Astrocyte (in vitro differentiated cells and primary cell): ENCODE results near the gene MAVS. TPM values are rescaled to one million over a fixed set of nuclear protein-coding genes. Genes with fewer than 3 reads are reported as not detected.

Source experiments
- DNase-seq: peaks from one replicate; pipeline ENCODE4 v3.0.0-alpha.2; 2010; ENCODE audit warnings: low read depth
- FAIRE-seq: peaks from 2 replicates; lab custom pipeline; 2011; peaks lifted over from hg19 to GRCh38; lab: Jason Lieb, UNC
- H2AFZ ChIP-seq: 2 replicates; pipeline ENCODE4 v1.6.0; 2012; ENCODE audit warnings: low read depth, low read length, inconsistent platforms
- H3K27ac ChIP-seq: 2 replicates; pipeline ENCODE4 v1.5.1; 2011; ENCODE audit warnings: low read depth, low read length, inconsistent platforms
- H3K27me3 ChIP-seq: 2 replicates; pipeline ENCODE4 v1.6.0; 2011; ENCODE audit warnings: low read length, inconsistent platforms; ENCODE audit not compliant: insufficient read depth
- H3K36me3 ChIP-seq: 2 replicates; pipeline ENCODE4 v1.5.1; 2011; ENCODE audit warnings: low read length, inconsistent platforms; ENCODE audit not compliant: insufficient read depth
- H3K4me1 ChIP-seq: 2 replicates; pipeline ENCODE4 v1.5.1; 2011; ENCODE audit warnings: low read length, inconsistent platforms; ENCODE audit not compliant: insufficient read depth
- H3K4me2 ChIP-seq: 2 replicates; pipeline ENCODE4 v1.6.0; 2012; ENCODE audit warnings: low read length, inconsistent platforms
- H3K4me3 ChIP-seq: 2 replicates; pipeline ENCODE4 v1.5.1; 2011; ENCODE audit warnings: low read depth, mild to moderate bottlenecking, low read length, inconsistent platforms; ENCODE audit not compliant: insufficient read depth
- H3K79me2 ChIP-seq: 2 replicates; pipeline ENCODE4 v1.6.0; 2012; ENCODE audit warnings: mild to moderate bottlenecking, low read length, inconsistent platforms; ENCODE audit not compliant: insufficient read depth
- H3K9ac ChIP-seq: 2 replicates; pipeline ENCODE4 v1.6.0; 2012; ENCODE audit warnings: mild to moderate bottlenecking, low read length, inconsistent platforms
- H3K9me3 ChIP-seq: 2 replicates; pipeline ENCODE4 v1.5.1; 2012; ENCODE audit warnings: low read depth, mild to moderate bottlenecking, low read length, inconsistent platforms; ENCODE audit not compliant: insufficient read depth
- H4K20me1 ChIP-seq: 2 replicates; pipeline ENCODE4 v1.6.0; 2012; ENCODE audit warnings: low read length, inconsistent platforms; ENCODE audit not compliant: insufficient read depth
- H3K27ac Mint-ChIP-seq: one replicate; pipeline ENCODE4 v1.8.0; 2021; ENCODE audit warnings: mild to moderate bottlenecking, mixed read lengths; ENCODE audit not compliant: unreplicated experiment
- H3K27me3 Mint-ChIP-seq: one replicate; pipeline ENCODE4 v1.8.0; 2021; ENCODE audit warnings: low read depth, mixed read lengths; ENCODE audit not compliant: unreplicated experiment
- H3K36me3 Mint-ChIP-seq: one replicate; pipeline ENCODE4 v1.8.0; 2021; ENCODE audit warnings: low read depth, mixed read lengths; ENCODE audit not compliant: unreplicated experiment
- H3K4me1 Mint-ChIP-seq: one replicate; pipeline ENCODE4 v1.8.0; 2021; ENCODE audit warnings: low read depth, mixed read lengths; ENCODE audit not compliant: unreplicated experiment
- H3K4me3 Mint-ChIP-seq: one replicate; pipeline ENCODE4 v1.8.0; 2021; ENCODE audit warnings: mild to moderate bottlenecking, moderate library complexity, mixed read lengths; ENCODE audit not compliant: unreplicated experiment
- H3K9me3 Mint-ChIP-seq: one replicate; pipeline ENCODE4 v1.8.0; 2021; ENCODE audit warnings: mild to moderate bottlenecking, mixed read lengths; ENCODE audit not compliant: unreplicated experiment
- CTCF ChIP-seq: IDR thresholded peaks from 2 replicates; pipeline ENCODE4 v1.5.1; 2011; ENCODE audit warnings: low read depth, mild to moderate bottlenecking, inconsistent platforms, low read length, moderate library complexity; ENCODE audit not compliant: insufficient read depth
- EZH2 ChIP-seq: IDR thresholded peaks from 2 replicates; pipeline ENCODE4 v1.6.1; 2012; ENCODE audit warnings: mild to moderate bottlenecking, low read length, inconsistent platforms; ENCODE audit not compliant: insufficient read depth
- microRNA-seq: library from miRNA; unstranded; fragments of <30 nt; microRNA quantifications from one replicate; pipeline ENCODE4 v1.2.0, GENCODE V29; 2020
- total RNA-seq: library from RNA; stranded (reverse); gene quantifications from 2 replicates; pipeline ENCODE4 v1.2.1, GENCODE V29; 2021

The MAVS gene
- total RNA-seq, 1 donor from 2014 or later, result 42.1 TPM

- Histone ChIP-seq H3K79me2 (peaks cover 47% of the 10 kb centered on the region), H3K9me3 (no peaks in the 10 kb centered on the region), H3K27me3 (no peaks in the 10 kb centered on the region), H3K4me2 (no peak overlapping the region), H4K20me1 (peaks cover 82% of the 10 kb centered on the region), H3K4me1 (peaks cover 12% of the 10 kb centered on the region), H2AFZ (no peak overlapping the region), H3K4me3 (no peak overlapping the region), H3K9ac (no peak overlapping the region), H3K36me3 (peaks cover 23% of the 10 kb centered on the region), H3K27ac (no peak overlapping the region)
- H3K36me3 Mint-ChIP-seq, result peaks cover 20% of the 10 kb centered on the region
- FAIRE-seq, result no peak
- peaks cover 54% of the 10 kb centered on the region for H3K4me1 Mint-ChIP-seq
- no peaks in the 10 kb centered on the region for H3K27me3 Mint-ChIP-seq
- H3K27ac Mint-ChIP-seq, result no peak overlapping the region
- no peak for DNase-seq
- TF ChIP-seq CTCF, result no peak
- no peak for TF ChIP-seq EZH2
- no peak overlapping the region for H3K4me3 Mint-ChIP-seq
- H3K9me3 Mint-ChIP-seq, result no peaks in the 10 kb centered on the region
Observed at GRCh38 chr20:3925113-3925695, 78.6 kb downstream of the MAVS start.

Small RNAs within 50 kb of the gene (microRNA-seq; reads per million reads assigned to microRNA genes)
- gene MIR103A2 (not detected), gene MIR103B2 (not detected)

Other genes with a start within 250 kb of the MAVS start
- not detected in 2 replicates for gene GFRA4, start 183.4 kb upstream of the MAVS start, total RNA-seq
- 2.3 and 3.0 TPM in 2 replicates for gene ADAM33, start 164.8 kb upstream of the MAVS start, total RNA-seq
- gene SIGLEC1, start 134.2 kb upstream of the MAVS start, total RNA-seq, result not detected in 2 replicates
- not detected in 2 replicates for gene HSPA12B, start 114.1 kb upstream of the MAVS start, total RNA-seq
- gene ADISSP, start 79.1 kb upstream of the MAVS start, total RNA-seq, result 35.7 and 43.2 TPM in 2 replicates
- 0.45 and 1.2 TPM in 2 replicates for gene SPEF1, start 65.4 kb upstream of the MAVS start, total RNA-seq
- gene CENPB, start 60.1 kb upstream of the MAVS start, total RNA-seq, result 37.0 and 39.1 TPM in 2 replicates
- 8.5 and 8.8 TPM in 2 replicates for gene CDC25B, start 50.5 kb upstream of the MAVS start, total RNA-seq
- 12.6 TPM in 2 replicates for gene AP5S1, start 26.3 kb upstream of the MAVS start, total RNA-seq
- 51.5 and 59.3 TPM in 2 replicates for gene PANK2, start 42.6 kb downstream of the MAVS start, total RNA-seq
- gene RNF24, start 168.7 kb downstream of the MAVS start, total RNA-seq, result 17.4 and 19.0 TPM in 2 replicates